ENCODE results near the gene USP11. TPM values are rescaled to one million over a fixed set of nuclear protein-coding genes. Genes with fewer than 3 reads are reported as not detected.

USP11 gene
- total RNA-seq, 1 donor from 2014 or later = 42.9 TPM

GRCh38 chrX:47202877-47203276 lies 29.9 kb upstream of the USP11 start:
- no peak for DNase-seq (ENCODE audit: low read depth in 2 of 2)

GRCh38 chrX:47204970-47205369 lies 27.8 kb upstream of the USP11 start:
- no peak for DNase-seq (ENCODE audit: low read depth in 2 of 2)

GRCh38 chrX:47206316-47206715 lies 26.5 kb upstream of the USP11 start:
- DNase-seq (ENCODE audit: low read depth in 2 of 2) = no peak

- DNase-seq (ENCODE audit: low read depth in 2 of 2) = no peak
These were observed 24.7 kb upstream of the USP11 start for GRCh38 chrX:47208108-47208507.

- DNase-seq (ENCODE audit: low read depth in 2 of 2) = no peak
These were observed 23.1 kb upstream of the USP11 start for GRCh38 chrX:47209508-47210238.

GRCh38 chrX:47210661-47211425 lies 22.0 kb upstream of the USP11 start:
- no peak for DNase-seq (ENCODE audit: low read depth in 2 of 2)

- no peak for DNase-seq (ENCODE audit: low read depth in 2 of 2)
These were observed 20.2 kb upstream of the USP11 start for GRCh38 chrX:47212381-47213293.

- DNase-seq (ENCODE audit: low read depth in 2 of 2) = no peak
These were observed 18.3 kb upstream of the USP11 start for GRCh38 chrX:47214435-47215077.

- DNase-seq (ENCODE audit: low read depth in 2 of 2) = no peak
These were observed 17.4 kb upstream of the USP11 start for GRCh38 chrX:47215291-47215900.

GRCh38 chrX:47216393-47216925 lies 16.4 kb upstream of the USP11 start:
- no peak for DNase-seq (ENCODE audit: low read depth in 2 of 2)

GRCh38 chrX:47217121-47217851 lies 15.5 kb upstream of the USP11 start:
- DNase-seq (ENCODE audit: low read depth in 2 of 2) = peak in 1 of 2 donors; percentile 71

GRCh38 chrX:47217852-47218279 lies 14.9 kb upstream of the USP11 start:
- DNase-seq (ENCODE audit: low read depth in 2 of 2) = peak; percentile 98 to 99

GRCh38 chrX:47218280-47218919 lies 14.4 kb upstream of the USP11 start, which contains the start of gene CDK16:
Gene CDK16 (plus strand): TSS chrX:47218681. CDS start chrX:47223558, 4,877 bp downstream.
- DNase-seq (ENCODE audit: low read depth in 2 of 2) = peak; percentile 85 to 93

- DNase-seq (ENCODE audit: low read depth in 2 of 2) = peak; percentile 16 to 47
These were observed 13.6 kb upstream of the USP11 start for GRCh38 chrX:47218920-47219815.

- DNase-seq (ENCODE audit: low read depth in 2 of 2) = no peak
These were observed 11.1 kb upstream of the USP11 start for GRCh38 chrX:47221756-47222155.

GRCh38 chrX:47222751-47223350 lies 10.0 kb upstream of the USP11 start:
- no peak for DNase-seq (ENCODE audit: low read depth in 2 of 2)

- no peak for DNase-seq (ENCODE audit: low read depth in 2 of 2)
These were observed 9.1 kb upstream of the USP11 start for GRCh38 chrX:47223476-47224250.
